Stimulated activated CD4-positive, alpha-beta T cell treated with anti-CD3 and anti-CD28 coated beads, Interleukin-12 subunit alpha, Interleukin-12 subunit beta, amount 100 ng/mL, for 4 hours (primary cell): ENCODE measurements around the gene ECSIT.
A peak's percentile ranks its signal among the peaks of the same experiment; 100 is the strongest.
"Not testable (repeated sequence)": the region's sequence is repeated elsewhere in the genome, so short reads cannot be mapped to it uniquely, and the experiment has no call there.

Experiments used
- DNase-seq: peaks from one replicate; pipeline ENCODE4 v3.0.0-alpha.2; 2020

Gene ECSIT

GRCh38 chr19:11499220-11499726 is 29.7 kb downstream of the ECSIT start:
- no peak for DNase-seq

GRCh38 chr19:11496391-11497163 is 32.4 kb downstream of the ECSIT start:
- peak; percentile 64 for DNase-seq

GRCh38 chr19:11495885-11496284 is 33.0 kb downstream of the ECSIT start:
- no peak for DNase-seq

- DNase-seq, result no peak
Measured at GRCh38 chr19:11495481-11495880, 33.5 kb downstream of the ECSIT start.

GRCh38 chr19:11494634-11495285 is 34.2 kb downstream of the ECSIT start:
- DNase-seq, result no peak

- DNase-seq, result no peak
Measured at GRCh38 chr19:11489378-11489777, 39.6 kb downstream of the ECSIT start.

GRCh38 chr19:11486661-11487503 is 42.1 kb downstream of the ECSIT start:
- DNase-seq, result no peak

GRCh38 chr19:11485245-11485837 is 43.6 kb downstream of the ECSIT start:
- no peak for DNase-seq

- no peak for DNase-seq
Measured at GRCh38 chr19:11483366-11484111, 45.4 kb downstream of the ECSIT start.

GRCh38 chr19:11482384-11483050 is 46.4 kb downstream of the ECSIT start:
- peak; percentile 85 for DNase-seq

- peak; percentile 75 for DNase-seq
Measured at GRCh38 chr19:11481534-11482383, 47.2 kb downstream of the ECSIT start.

GRCh38 chr19:11480715-11481533 is 48.0 kb downstream of the ECSIT start, which contains the start of gene ELAVL3:
Gene ELAVL3, minus strand, starts transcription at chr19:11481046. Its CDS starts 438 bp downstream, at chr19:11480608.
- no peak for DNase-seq

- DNase-seq, result no peak
Measured at GRCh38 chr19:11479898-11480714, 48.8 kb downstream of the ECSIT start.

- DNase-seq, result no peak
Measured at GRCh38 chr19:11479090-11479897, 49.6 kb downstream of the ECSIT start.

- DNase-seq, result no peak
Measured at GRCh38 chr19:11478167-11479089, 50.5 kb downstream of the ECSIT start.

GRCh38 chr19:11475861-11476260 is 53.1 kb downstream of the ECSIT start:
- no peak for DNase-seq

- not testable (repeated sequence) for DNase-seq
Measured at GRCh38 chr19:11475343-11475742, 53.6 kb downstream of the ECSIT start.
